Effector memory CD8-positive, alpha-beta T cell (primary cell): ENCODE results near the gene IL9.

Source experiments
- ATAC-seq: fragments of 150-1000 bp; cut with Tn5 transposase; replicated peaks from 2 replicates; pipeline ENCODE4 v1.10.0; 2021; ENCODE audit warnings: mild to moderate bottlenecking, moderate library complexity
- DNase-seq, 3 experiments: peaks; one replicate each; pipeline ENCODE4 v3.0.0; 2021
- H3K27ac Mint-ChIP-seq, 2 donors: one replicate each; pipeline ENCODE4 v1.8.0; 2022; ENCODE audit warnings: mild to moderate bottlenecking in 2 of 2, mixed read lengths in 2 of 2, moderate library complexity in 2 of 2
- H3K27me3 Mint-ChIP-seq, 2 donors: one replicate each; pipeline ENCODE4 v1.8.0; 2022; ENCODE audit warnings: mixed read lengths in 2 of 2
- H3K36me3 Mint-ChIP-seq: one replicate; pipeline ENCODE4 v1.8.0; 2022; ENCODE audit warnings: mild to moderate bottlenecking, moderate library complexity, mixed read lengths; ENCODE audit not compliant: insufficient read depth
- H3K4me1 Mint-ChIP-seq, 2 donors: one replicate each; pipeline ENCODE4 v1.8.0; 2022; ENCODE audit warnings: low read depth in 2 of 2, mixed read lengths in 2 of 2
- H3K4me3 Mint-ChIP-seq, 2 donors: one replicate each; pipeline ENCODE4 v1.8.0; 2022; ENCODE audit warnings: mild to moderate bottlenecking in 2 of 2, mixed read lengths in 2 of 2, moderate library complexity in 2 of 2
- H3K9me3 Mint-ChIP-seq, 2 donors: one replicate each; pipeline ENCODE4 v1.8.0; 2022; ENCODE audit warnings: mixed read lengths in 2 of 2

The IL9 gene

DNA sequence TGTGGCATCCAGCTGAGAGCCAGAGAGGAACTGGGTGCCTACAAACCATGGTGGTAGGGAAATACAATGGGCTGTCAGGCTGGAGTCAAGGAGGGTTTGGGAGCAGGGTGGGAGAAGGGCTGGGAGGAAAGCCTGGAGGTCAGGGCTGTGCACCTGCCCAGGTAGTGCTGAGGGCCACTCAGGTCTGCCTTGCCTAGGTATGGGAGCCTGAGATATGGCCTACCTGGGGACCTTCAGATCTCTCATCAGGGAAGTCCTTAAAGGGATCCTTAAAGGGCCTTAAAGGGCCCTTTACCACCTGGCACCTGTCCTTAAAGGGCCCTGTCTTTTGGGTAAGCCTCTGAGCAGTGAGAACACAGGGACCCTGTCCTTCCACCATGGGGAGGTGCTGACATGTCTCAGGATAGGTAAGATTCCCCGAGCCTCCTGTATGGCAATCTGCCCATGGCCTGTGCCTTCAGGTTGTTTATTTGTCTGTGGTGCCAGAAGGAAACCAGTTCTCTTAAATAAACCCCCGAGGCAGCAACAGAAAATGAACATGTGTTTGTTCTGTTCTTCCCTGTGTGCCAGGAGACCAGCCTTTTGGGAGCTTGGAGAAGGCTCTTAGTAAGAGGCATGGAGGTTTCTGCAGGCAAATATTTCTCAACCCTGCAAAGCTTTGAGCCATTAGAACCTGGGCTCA, 37.9 kb downstream of the IL9 start:
- H3K36me3 Mint-ChIP-seq: no peaks in the 10 kb centered on the region
- ATAC-seq: no peak
- H3K27ac Mint-ChIP-seq: no peak overlapping the region

DNA sequence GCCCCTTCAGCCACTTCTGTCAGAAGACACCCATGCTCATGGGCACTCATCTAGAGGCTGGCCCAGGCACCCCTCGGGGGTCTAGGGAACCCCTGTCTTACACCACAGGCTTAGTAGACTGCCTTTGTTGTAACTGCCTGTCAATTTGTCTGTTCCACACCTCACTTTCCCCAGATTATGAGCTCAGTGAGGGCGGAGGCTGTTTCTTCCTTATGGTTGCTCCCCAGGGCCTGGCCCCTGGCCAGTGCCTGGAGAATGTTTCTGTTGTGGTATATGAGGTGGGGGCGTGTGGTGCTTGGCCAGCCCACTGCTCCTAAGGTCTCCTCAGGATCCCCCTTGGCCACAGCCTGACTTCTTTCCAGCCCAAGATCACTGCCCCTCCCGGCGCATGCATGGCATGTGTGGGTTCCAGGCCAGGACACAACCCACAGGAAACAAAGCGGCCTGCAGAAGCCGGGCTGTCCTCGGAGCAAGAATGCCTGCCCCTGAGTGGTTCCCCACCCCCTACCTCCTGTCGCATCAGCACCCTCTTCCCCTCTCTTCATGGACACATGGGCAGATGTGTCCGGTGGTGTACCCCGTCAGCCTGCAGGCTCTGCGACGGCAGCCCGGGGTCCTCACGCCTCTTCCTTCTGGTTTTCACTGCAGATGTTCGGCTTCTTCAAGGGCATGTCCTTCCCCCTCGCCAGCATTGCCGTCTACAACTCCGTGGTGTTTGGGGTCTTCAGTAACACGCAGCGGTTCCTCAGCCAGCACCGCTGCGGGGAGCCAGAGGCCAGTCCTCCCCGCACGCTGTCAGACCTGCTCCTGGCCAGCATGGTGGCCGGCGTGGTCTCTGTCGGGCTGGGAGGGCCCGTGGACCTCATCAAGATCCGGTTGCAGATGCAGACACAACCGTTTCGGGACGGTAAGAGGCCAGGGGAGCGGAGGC, 43.5 kb downstream of the IL9 start:
- Mint-ChIP-seq H3K27ac (no peak overlapping the region), H3K4me1 (no peaks in the 10 kb centered on the region), H3K4me3 (no peak overlapping the region), H3K36me3 (no peaks in the 10 kb centered on the region), H3K27me3 (peaks cover 27 to 40% of the 10 kb centered on the region in 2 donors), H3K9me3 (no peaks in the 10 kb centered on the region)
- no peak for ATAC-seq
- no peak for DNase-seq

More for the DNA sequence above, 37.9 kb downstream of the IL9 start:
- Mint-ChIP-seq H3K9me3 (no peaks in the 10 kb centered on the region), H3K4me3 (no peak overlapping the region), H3K4me1 (no peaks in the 10 kb centered on the region), H3K27me3 (peaks cover 19 to 55% of the 10 kb centered on the region in 2 donors)
- no peak for DNase-seq

DNA sequence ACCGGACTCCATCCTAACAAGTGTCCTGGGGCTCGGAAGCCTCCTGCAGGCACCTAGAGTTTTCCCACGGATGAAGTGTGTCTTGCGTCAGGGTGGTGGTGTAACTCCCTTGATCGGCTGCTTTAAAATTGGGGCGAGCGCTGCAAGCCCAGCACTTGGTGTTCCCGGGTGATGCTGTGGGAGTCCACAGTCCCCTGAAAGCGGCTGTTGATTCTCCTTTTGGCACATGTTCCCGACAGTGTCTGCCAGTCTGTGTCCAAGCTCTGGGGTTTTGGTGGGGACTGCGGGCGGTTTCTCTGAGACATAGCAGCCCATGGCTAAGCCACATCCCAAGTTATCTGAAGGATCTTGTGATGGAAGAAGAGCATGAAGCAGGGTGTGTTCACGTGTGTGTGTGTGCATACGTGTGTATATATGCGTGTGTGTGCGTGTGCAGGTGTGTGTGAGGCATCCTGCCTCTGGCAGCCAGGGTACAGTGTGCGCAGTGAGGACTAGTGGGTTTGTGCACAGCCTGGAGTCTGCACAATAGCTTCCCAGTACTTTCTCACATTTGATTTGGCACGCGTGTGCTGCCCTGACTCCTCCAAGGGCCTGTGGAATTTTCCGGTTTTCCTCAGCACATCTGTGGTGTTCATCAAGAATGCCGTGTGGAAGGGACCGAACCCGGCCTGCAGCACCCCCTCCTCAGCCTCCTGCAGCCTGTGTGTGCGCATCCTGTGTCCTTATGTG, 44.3 kb downstream of the IL9 start:
- Mint-ChIP-seq H3K4me1 (no peaks in the 10 kb centered on the region), H3K27me3 (peaks cover 21 to 32% of the 10 kb centered on the region in 2 donors), H3K9me3 (no peaks in the 10 kb centered on the region), H3K36me3 (no peaks in the 10 kb centered on the region), H3K4me3 (no peak overlapping the region), H3K27ac (no peak overlapping the region)
- ATAC-seq: no peak
- no peak for DNase-seq

DNA sequence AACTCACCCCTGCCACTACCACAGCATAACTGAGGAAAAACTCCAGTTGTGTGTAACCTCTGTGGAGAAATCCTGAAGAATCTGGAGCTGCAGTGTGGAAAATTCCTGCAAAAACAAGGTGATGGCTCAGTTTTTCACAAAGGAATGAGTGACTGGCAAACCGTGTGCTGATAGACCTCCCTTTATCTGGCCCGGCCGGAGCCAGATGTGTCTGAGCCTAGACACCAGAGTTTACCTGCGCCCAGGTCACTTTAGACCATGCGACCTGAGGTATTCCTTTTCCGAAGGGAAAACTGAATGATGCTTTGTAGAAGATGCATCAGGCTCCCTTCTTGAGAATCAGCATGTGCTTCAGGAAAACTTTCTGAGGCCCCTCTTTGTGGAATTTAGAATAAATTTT, 45.0 kb downstream of the IL9 start:
- H3K27ac Mint-ChIP-seq: no peak overlapping the region
- no peak overlapping the region for H3K4me3 Mint-ChIP-seq

DNA sequence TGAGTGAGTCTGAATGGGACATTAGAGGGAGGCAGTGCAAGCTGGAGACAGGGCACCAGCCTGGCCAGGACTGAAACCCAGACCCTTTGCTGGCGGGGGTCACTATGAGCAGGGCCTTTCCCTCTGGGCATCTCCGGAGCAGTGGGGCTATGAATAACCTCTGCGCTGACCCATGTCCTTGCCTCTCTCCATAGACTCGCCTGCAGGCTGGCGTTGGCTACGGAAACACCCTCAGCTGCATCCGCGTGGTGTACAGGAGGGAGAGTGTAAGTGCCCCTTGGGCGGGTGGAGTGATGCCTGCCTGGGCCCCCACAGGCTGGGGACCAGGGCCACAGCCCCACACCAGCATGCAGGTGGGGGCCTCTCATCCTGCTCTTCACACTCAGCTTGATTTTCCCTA, 45.4 kb downstream of the IL9 start:
- ATAC-seq (no peak), DNase-seq (no peak)
- peaks cover 13 to 26% of the 10 kb centered on the region in 2 donors for H3K27me3 Mint-ChIP-seq
- no peaks in the 10 kb centered on the region for H3K9me3 Mint-ChIP-seq
- H3K36me3 Mint-ChIP-seq: no peaks in the 10 kb centered on the region
- H3K27ac Mint-ChIP-seq: no peak overlapping the region
- no peak overlapping the region for H3K4me3 Mint-ChIP-seq
- no peaks in the 10 kb centered on the region for H3K4me1 Mint-ChIP-seq

More for the DNA sequence above, 45.0 kb downstream of the IL9 start:
- Mint-ChIP-seq H3K4me1 (no peaks in the 10 kb centered on the region), H3K36me3 (no peaks in the 10 kb centered on the region), H3K27me3 (peaks cover 14 to 26% of the 10 kb centered on the region in 2 donors), H3K9me3 (no peaks in the 10 kb centered on the region)
- DNase-seq (no peak), ATAC-seq (no peak)

DNA sequence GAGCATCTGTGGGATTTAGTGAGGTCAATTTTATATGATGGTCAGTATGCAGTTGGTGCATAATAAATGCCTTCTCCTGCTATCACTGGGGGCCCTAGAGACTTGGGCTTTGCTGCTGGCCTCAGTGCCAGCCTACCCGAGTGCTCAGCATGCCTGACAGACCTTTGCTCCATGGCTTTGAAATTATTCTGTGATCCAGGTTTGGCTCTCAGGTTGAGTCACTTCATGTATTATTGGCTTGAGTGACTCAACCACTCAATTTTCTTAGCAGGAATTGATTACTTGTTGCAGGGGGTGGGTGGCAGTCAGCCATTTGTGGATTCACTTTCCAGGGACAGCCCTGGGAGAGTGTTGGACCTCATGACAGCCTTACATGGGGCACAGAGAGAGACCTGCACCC, 47.7 kb downstream of the IL9 start:
- H3K4me3 Mint-ChIP-seq: no peak overlapping the region
- H3K36me3 Mint-ChIP-seq: no peaks in the 10 kb centered on the region
- ATAC-seq (no peak), DNase-seq (no peak)
- no peak overlapping the region for H3K27ac Mint-ChIP-seq
- H3K4me1 Mint-ChIP-seq: no peaks in the 10 kb centered on the region
- H3K27me3 Mint-ChIP-seq: peaks cover 15 to 33% of the 10 kb centered on the region in 2 donors
- H3K9me3 Mint-ChIP-seq: no peaks in the 10 kb centered on the region

DNA sequence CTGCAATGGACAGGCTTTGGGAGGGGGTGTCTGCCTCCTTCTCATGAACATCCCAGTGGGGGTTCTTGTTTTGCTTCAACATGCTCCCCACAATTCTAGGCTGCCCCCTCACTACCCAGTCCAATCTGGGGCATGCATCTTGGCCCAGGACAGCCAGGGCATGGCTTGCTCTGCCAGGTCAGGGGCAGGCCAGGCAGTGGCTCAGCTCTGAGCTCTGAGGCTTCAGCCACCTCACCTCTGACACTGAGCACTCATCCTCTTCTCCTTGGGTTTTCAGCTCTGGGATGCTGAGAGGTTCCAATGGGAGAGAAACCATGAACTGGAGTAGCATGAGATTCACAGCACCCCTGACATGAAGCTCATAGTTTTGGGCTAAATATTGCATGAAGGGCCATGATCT, 49.3 kb downstream of the IL9 start:
- Mint-ChIP-seq H3K9me3 (no peaks in the 10 kb centered on the region), H3K27ac (no peak overlapping the region), H3K36me3 (no peaks in the 10 kb centered on the region), H3K4me3 (no peak overlapping the region), H3K27me3 (peaks cover 18 to 36% of the 10 kb centered on the region in 2 donors), H3K4me1 (no peaks in the 10 kb centered on the region)
- ATAC-seq (no peak), DNase-seq (no peak)

DNA sequence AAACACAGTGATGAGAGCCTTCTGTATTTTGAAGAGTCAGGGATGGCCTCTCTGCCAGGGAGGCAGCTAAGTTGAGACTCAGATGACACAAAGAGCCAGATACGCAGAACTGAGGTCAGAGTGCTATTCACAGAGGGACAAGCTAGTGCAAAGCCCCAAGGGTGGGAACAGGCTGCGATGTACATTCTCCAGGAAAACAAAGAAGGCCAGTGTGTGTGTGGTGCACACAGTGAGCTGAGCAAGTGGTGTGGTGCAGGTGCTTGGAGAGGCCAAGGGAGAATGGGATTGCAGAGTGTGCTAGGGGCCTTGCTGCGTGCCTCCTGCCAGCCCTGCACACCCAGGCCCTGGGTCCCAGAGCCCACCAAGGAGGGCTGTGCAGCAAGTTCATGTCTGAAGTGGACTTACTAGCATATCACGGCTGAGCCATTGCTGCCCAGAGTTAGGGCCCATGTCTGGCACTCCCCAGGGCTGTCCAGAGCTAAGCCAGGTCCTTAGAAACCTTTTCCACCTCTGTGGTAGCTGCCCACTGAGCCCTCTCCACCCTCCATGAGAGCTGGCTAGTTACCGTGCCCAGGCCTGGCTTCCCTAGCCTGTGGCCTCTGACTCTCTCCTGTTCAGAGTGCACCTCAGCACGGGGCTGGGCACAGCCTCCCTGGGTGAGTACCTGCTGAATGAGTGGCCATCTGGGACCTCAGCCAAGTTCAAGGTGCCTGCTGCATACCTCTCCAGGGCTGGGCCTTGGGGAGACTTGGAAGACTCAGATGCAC, 51.9 kb downstream of the IL9 start:
- no peaks in the 10 kb centered on the region for H3K9me3 Mint-ChIP-seq
- DNase-seq (no peak), ATAC-seq (no peak)
- H3K27me3 Mint-ChIP-seq: peaks cover 26 to 52% of the 10 kb centered on the region in 2 donors
- no peaks in the 10 kb centered on the region for H3K4me1 Mint-ChIP-seq
- H3K4me3 Mint-ChIP-seq: no peak overlapping the region
- no peak overlapping the region for H3K27ac Mint-ChIP-seq
- no peaks in the 10 kb centered on the region for H3K36me3 Mint-ChIP-seq

DNA sequence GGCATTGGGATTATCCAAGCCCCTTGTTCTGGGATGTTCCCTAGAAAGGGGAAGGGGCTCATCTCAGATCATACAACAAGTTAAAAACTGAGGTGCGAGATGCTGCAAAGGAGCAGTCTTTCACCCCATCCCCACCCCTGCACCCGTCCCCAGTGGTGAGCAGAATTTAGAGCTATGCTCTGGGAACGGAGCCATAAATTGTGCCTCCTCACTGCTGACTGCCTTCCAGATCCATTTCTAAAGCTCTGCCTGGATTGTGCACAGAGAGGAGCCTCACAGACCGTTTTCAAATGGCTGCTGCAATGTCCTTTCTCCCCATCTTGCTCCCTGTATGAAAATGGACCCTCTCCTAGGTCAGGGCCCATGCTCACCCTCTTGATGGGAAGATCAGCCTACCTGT, 52.9 kb downstream of the IL9 start:
- H3K4me1 Mint-ChIP-seq: no peaks in the 10 kb centered on the region
- no peak for ATAC-seq
- H3K27me3 Mint-ChIP-seq: peaks cover 30 to 63% of the 10 kb centered on the region in 2 donors
- no peak overlapping the region for H3K4me3 Mint-ChIP-seq
- H3K36me3 Mint-ChIP-seq: no peaks in the 10 kb centered on the region
- H3K27ac Mint-ChIP-seq: no peak overlapping the region
- H3K9me3 Mint-ChIP-seq: peaks cover 3% of the 10 kb centered on the region in 2 donors
- DNase-seq: no peak
